COLO668 (cell line): Measurements from ENCODE around the gene S100G.
"Not testable (repeated sequence)": the region's sequence is repeated elsewhere in the genome, so short reads cannot be mapped to it uniquely, and the experiment has no call there.

Source experiments
- DNase-seq: peaks from one replicate; lab custom pipeline; 2025; ENCODE audit not compliant: unreplicated experiment; lab: John Stamatoyannopoulos, UW

S100G gene, protein sequence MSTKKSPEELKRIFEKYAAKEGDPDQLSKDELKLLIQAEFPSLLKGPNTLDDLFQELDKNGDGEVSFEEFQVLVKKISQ

GRCh38 chrX:16649858-16650257 lies at the start of gene S100G:
Gene S100G (plus strand): TSS chrX:16650158. CDS start chrX:16651007, 849 bp downstream.
- DNase-seq = no peak

GRCh38 chrX:16601885-16602284 lies 48.1 kb upstream of the S100G start:
- no peak for DNase-seq

GRCh38 chrX:16603235-16603634 lies 46.7 kb upstream of the S100G start:
- DNase-seq = not testable (repeated sequence)

DNA sequence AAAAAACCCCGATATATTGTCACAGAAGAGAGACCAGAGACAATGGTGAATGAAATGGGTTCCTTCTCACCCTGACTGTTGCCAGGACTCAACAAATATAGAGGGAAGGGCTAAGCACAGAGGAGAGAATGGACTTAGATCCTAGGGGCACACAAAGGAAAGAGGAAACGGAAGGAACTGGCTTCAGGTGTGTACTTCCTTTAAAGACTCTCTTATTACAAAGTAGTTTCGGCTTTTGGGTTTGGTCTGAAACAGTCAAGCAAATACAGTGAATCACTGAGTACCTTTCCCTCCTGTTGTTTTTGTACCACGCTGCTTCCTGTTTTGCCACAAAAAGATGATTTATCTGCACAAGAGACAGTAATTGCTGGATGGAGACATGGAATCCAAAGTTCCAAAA lies 46.1 kb upstream of the S100G start:
- DNase-seq = no peak

GRCh38 chrX:16604337-16604736 lies 45.6 kb upstream of the S100G start:
- DNase-seq = no peak

- DNase-seq = no peak
These were observed 43.7 kb upstream of the S100G start for GRCh38 chrX:16606142-16606720.

GRCh38 chrX:16610121-16610621 lies 39.8 kb upstream of the S100G start:
- DNase-seq = no peak

- DNase-seq = not testable (repeated sequence)
These were observed 39.3 kb upstream of the S100G start for GRCh38 chrX:16610654-16611053.

- no peak for DNase-seq
These were observed 37.6 kb upstream of the S100G start for GRCh38 chrX:16612257-16612897.

DNA sequence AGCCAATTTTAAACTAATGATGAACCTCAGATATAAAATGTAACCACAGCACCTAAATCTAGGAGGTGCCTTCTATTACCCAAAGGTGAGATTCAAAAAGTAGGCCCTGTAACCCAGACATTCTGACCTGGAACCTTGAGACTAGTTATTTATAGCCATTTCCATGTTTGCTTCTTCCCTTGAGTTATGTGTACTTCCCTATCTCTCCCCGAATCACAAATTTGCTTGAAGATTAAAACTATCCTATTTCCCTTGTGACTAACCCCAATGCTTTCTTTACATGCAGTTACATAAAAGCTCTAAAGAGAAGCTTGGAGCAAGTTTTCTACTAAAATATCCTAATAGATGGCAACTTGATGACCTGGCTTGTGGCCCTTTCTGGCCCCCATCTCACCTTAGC lies 32.6 kb upstream of the S100G start:
- no peak for DNase-seq

- DNase-seq = no peak
These were observed 31.5 kb upstream of the S100G start for GRCh38 chrX:16618422-16618821.

DNA sequence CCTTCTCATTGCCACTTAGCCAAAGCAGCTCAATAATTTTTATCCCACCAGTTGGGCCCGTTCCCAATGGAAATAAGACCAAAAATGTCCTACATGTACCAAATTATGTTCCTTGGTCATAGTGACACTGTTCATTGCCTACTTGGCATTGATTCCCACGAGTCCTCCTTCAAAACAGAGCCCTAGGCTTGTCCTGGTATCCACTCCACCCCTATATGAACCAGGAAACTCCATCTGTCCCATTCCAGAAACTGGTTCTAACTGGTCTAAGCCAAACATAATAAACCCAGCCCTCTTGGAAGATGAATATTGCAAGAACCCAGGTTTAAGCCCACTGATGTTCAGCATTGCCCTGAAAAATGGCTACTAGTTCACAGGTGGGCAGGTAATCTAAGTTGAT lies 30.9 kb upstream of the S100G start:
- DNase-seq = no peak

DNA sequence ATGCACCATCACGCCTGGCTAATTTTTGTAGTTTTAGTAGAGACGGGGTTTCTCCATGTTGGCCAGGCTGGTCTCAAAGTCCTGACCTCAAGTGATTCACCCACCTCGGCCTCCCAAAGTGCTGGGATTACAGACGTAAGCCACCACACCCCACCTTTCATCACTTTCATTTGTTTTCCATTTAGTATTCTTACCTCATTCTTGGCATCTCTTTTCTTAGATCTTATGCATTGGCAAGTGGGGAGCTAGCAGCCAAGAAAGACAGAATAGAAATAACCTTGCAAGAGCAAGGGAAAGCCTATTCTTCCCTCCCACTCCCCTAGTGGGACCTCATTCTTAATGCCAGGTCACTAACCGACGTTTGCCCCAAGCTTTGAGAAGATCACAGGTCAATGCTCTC lies 21.4 kb upstream of the S100G start:
- DNase-seq = not testable (repeated sequence)

DNA sequence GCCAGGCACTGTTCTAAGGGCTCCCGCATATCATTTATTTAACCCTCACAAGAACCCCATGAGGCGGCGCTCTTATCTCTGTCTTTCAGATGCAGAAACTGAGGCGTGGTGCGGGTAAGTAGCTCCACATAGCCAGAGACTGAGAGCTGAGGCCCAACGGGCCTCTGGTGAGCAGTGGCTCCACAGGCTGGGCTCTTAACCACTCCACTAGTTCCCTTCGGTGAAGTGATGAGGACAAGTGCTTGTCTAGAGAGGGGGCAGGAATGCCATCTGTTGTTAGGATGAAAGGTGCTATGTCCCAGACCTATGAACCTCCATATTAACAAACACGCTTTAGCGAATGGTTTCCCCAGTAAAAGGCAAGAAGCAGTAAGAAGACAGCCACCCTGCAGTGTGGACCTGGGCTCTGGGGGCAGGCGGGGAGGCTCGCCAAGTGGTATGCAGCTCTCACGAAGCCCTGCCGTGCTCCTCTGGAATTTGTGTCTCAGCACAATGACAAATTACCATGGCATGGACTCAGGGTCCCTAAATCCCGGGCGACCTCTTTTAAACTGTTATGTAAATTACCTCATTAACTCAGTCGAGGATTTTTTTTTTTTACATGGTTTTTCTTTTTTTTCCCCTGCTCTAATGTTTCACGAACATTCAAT lies 20.9 kb upstream of the S100G start:
- DNase-seq = no peak

DNA sequence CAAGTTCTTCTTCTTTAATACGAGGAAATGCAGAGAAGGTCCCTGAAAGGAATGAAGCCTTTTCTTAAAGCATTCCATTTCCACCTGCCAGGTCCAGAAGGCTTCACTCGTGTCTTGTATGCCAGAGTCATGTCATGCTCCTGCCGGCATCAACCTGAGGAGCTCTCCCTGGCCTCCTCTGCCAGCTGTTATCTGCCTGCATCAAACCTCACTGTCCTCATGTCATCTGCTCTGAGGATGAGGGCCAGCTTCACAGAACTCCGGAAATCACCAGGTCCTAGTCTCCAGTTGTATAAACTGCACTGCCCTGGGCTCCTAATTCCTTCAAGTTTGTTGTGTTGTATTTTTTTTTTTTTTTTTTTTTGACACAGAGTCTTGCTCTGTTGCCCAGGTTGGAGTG lies 20.0 kb upstream of the S100G start:
- no peak for DNase-seq

- DNase-seq = no peak
These were observed 16.2 kb upstream of the S100G start for GRCh38 chrX:16633754-16634153.

DNA sequence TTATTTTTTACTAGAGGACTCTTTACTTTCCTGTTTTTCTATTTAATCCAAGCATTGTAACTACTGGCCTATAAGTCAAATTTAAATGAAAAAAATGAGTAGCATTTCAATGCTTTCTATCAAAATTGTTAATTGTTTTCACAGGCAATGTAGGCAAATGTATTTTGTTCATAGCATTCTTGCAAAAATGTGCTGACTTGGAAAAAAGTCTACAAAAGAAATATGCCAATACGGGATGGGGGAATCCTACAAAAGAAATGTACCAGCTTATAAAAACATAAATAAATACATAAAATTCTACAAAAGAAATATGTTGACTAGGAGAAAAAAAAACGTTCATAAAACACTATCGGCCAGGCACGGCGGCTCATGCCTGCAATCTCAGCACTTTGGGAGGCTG lies 14.9 kb upstream of the S100G start:
- DNase-seq = no peak

GRCh38 chrX:16635596-16635995 lies 14.4 kb upstream of the S100G start:
- no peak for DNase-seq

DNA sequence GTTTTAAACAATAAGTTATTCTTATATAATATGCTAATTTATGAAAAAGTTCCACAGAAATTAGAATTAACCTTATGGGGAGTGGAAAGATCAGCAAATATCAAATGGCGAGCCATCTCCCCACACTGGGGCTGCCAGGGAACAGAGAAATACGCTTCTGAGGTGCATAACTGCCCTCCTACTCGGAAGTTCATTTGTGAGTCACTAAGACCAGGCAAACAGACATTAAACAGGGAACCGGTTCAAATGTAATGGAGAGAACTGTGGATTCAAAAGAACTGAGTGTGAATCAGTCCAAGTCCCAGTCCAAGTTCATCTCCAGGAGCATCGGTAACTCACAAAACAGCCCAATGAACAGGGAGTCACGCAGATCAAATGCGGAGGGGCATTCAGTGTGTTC lies 11.4 kb upstream of the S100G start:
- DNase-seq = no peak

DNA sequence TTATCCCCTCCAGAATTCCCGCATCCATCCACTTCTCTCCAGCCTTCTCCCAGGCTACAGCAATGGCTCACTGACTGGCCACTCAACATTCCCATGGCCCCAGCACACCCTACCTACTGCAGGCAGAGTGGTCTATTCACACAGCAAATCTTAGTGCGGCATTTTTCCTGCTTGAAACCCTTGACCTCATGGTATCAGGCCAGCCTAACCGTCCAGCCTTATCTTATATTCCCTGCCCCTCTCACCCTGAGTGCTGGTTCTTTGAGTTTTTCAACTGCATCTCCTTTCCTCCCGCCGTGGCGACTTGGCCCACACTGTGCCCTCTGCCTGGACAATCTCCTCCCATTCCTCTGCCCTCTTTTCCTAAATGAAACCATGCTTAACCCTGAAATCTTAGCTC lies 10.0 kb upstream of the S100G start:
- no peak for DNase-seq

DNA sequence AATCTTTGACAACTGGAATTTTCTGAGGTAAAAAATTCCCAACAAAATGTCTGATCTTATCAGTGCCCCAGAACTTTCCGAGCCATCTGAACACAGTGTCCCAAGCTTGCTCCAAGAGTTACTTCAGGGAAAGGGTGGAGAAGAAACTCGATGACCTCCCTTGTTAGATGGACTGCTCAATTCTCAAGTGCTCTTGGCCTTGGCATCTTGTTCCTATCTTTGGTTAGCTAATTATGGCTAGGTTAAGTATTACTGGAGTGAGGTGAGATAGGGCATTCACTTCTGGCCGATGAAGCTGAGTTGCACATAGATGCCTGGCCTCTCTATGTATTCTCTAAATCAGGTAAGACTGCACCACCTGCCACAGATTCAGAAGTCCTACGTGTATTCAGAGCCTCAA lies 9.1 kb upstream of the S100G start:
- no peak for DNase-seq

GRCh38 chrX:16643176-16643575 lies 6.8 kb upstream of the S100G start:
- DNase-seq = no peak
